HG02981 (cell line): ENCODE data around the gene IP6K1.
"Not testable (repeated sequence)": the region's sequence is repeated elsewhere in the genome, so short reads cannot be mapped to it uniquely, and the experiment has no call there.

ENCODE experiments used
- ATAC-seq: cut with Tn5 transposase; IDR thresholded peaks from one replicate; pipeline ENCODE4 v1.9.1; 2021; ENCODE audit warnings: mild to moderate bottlenecking, moderate library complexity; ENCODE audit not compliant: unreplicated experiment

IP6K1 gene

GRCh38 chr3:49694409-49695070 lies 91.8 kb downstream of the IP6K1 start:
- ATAC-seq = not testable (repeated sequence)

GRCh38 chr3:49691481-49691880 lies 94.9 kb downstream of the IP6K1 start:
- ATAC-seq = not testable (repeated sequence)

GRCh38 chr3:49690856-49691255 lies 95.5 kb downstream of the IP6K1 start:
- ATAC-seq = not testable (repeated sequence)

GRCh38 chr3:49689908-49690624 lies 96.3 kb downstream of the IP6K1 start:
- not testable (repeated sequence) for ATAC-seq

GRCh38 chr3:49689046-49689907 lies 97.1 kb downstream of the IP6K1 start, which contains the start of the genes MST1 and RNF123:
Gene MST1 (minus strand): TSS chr3:49689474. CDS start chr3:49688691, 783 bp downstream.
Gene RNF123 (plus strand): TSS chr3:49689557. CDS start chr3:49691166, 1,609 bp downstream.
- ATAC-seq = peak; percentile 51

GRCh38 chr3:49688338-49689045 lies 97.8 kb downstream of the IP6K1 start:
- ATAC-seq = not testable (repeated sequence)

- ATAC-seq = not testable (repeated sequence)
These were observed 98.9 kb downstream of the IP6K1 start for GRCh38 chr3:49687424-49687795.

- not testable (repeated sequence) for ATAC-seq
These were observed 99.4 kb downstream of the IP6K1 start for GRCh38 chr3:49686769-49687423.

- ATAC-seq = not testable (repeated sequence)
These were observed 100.0 kb downstream of the IP6K1 start for GRCh38 chr3:49686346-49686745.

- ATAC-seq = not testable (repeated sequence)
These were observed 100.5 kb downstream of the IP6K1 start for GRCh38 chr3:49685846-49686245.

- ATAC-seq = not testable (repeated sequence)
These were observed 101.2 kb downstream of the IP6K1 start for GRCh38 chr3:49685103-49685502.

- ATAC-seq = not testable (repeated sequence)
These were observed 101.9 kb downstream of the IP6K1 start for GRCh38 chr3:49684453-49684852.

GRCh38 chr3:49683162-49683561 lies 103.2 kb downstream of the IP6K1 start:
- no peak for ATAC-seq

GRCh38 chr3:49681543-49681942 lies 104.8 kb downstream of the IP6K1 start:
- ATAC-seq = no peak

- no peak for ATAC-seq
These were observed 105.2 kb downstream of the IP6K1 start for GRCh38 chr3:49681232-49681522.

GRCh38 chr3:49680493-49681231 lies 105.7 kb downstream of the IP6K1 start:
- no peak for ATAC-seq

- ATAC-seq = no peak
These were observed 110.4 kb downstream of the IP6K1 start for GRCh38 chr3:49675912-49676311.

- peak; percentile 10 for ATAC-seq
These were observed 111.8 kb downstream of the IP6K1 start for GRCh38 chr3:49674497-49674983.
